A549 (cell line): ENCODE data around the gene ZBTB46. TPM values are rescaled to one million over a fixed set of nuclear protein-coding genes. Genes with fewer than 3 reads are reported as not detected.

Source experiments
- ATAC-seq, 2 experiments: fragments of 200-7000 bp in 1 of 2; fragments of >200 bp in 1 of 2; cut with Nextera tagmentation in 1 of 2; cut with Tn5 transposase in 1 of 2; 3 replicates each; pipeline versions ENCODE4 v1.8.0 to v1.9.1; 2018 to 2020; ENCODE audit warnings: mild to moderate bottlenecking in 1 of 2, moderate library complexity in 1 of 2
- CTCF ChIA-PET: fragments of 300-600 bp; sonication (Branson Sonifier 250); formaldehyde crosslinking; extraction: SDS; loops from one replicate; lab custom pipeline; 2021; ENCODE audit warnings: antibody characterized with exemption, inconsistent platforms; lab: Yijun Ruan, JAX
- POLR2A ChIA-PET: fragments of 350-600 bp; formaldehyde crosslinking; extraction: SDS; loops from one replicate; lab custom pipeline; 2021; ENCODE audit warnings: antibody characterized with exemption, inconsistent platforms; lab: Yijun Ruan, JAX
- DNase-seq, 2 experiments: peaks; one replicate each; pipeline versions ENCODE4 v3.0.0 to v3.0.0-alpha.2; 2011 to 2016; ENCODE audit warnings: low read depth in 1 of 2, low spot score in 1 of 2
- FAIRE-seq: peaks from 2 replicates; lab custom pipeline; 2011; peaks lifted over from hg19 to GRCh38; lab: Jason Lieb, UNC
- H3K27ac ChIP-seq, 2 experiments: fragments of >200 bp; sonication (Bioruptor Twin); formaldehyde crosslinking; 3 replicates each; pipeline ENCODE4 v1.5.1; 2016 to 2017
- H3K4me1 ChIP-seq: fragments of >200 bp; sonication (Bioruptor Twin); formaldehyde crosslinking; 3 replicates; pipeline ENCODE4 v1.6.1; 2016
- H3K4me2 ChIP-seq: fragments of >200 bp; sonication (Bioruptor Twin); formaldehyde crosslinking; 3 replicates; pipeline ENCODE4 v1.6.1; 2016
- H3K4me3 ChIP-seq: fragments of >200 bp; sonication (Bioruptor Twin); formaldehyde crosslinking; 3 replicates; pipeline ENCODE4 v1.5.1; 2016
- H3K9me3 ChIP-seq: fragments of >200 bp; sonication (Bioruptor Twin); formaldehyde crosslinking; 3 replicates; pipeline ENCODE4 v1.6.1; 2016
- BHLHE40 ChIP-seq: IDR thresholded peaks from 2 replicates; pipeline ENCODE4 v1.6.1; 2012; ENCODE audit warnings: low read depth, low read length, inconsistent platforms
- CHD2 ChIP-seq: fragments of 150-350 bp; IDR thresholded peaks from 2 replicates; pipeline ENCODE4 v1.6.1; 2014; ENCODE audit warnings: low read length; ENCODE audit not compliant: partially characterized antibody
- CHD4 ChIP-seq: fragments of 200-600 bp; sonication (generic); IDR thresholded peaks from 2 replicates; pipeline ENCODE4 v1.6.1; 2016; ENCODE audit warnings: antibody characterized with exemption, mild to moderate bottlenecking, borderline replicate concordance
- EHF ChIP-seq: fragments of 250-450 bp; sonication (Bioruptor Pico); IDR thresholded peaks from 2 replicates; pipeline ENCODE4 v1.5.0; 2020; ENCODE audit warnings: mild to moderate bottlenecking
- ESRRA ChIP-seq: fragments of 150-350 bp; IDR thresholded peaks from 2 replicates; pipeline ENCODE4 v1.6.1; 2014; ENCODE audit warnings: mild to moderate bottlenecking, low read length, borderline replicate concordance
- FOSB ChIP-seq: fragments of 250-450 bp; sonication (Bioruptor Pico); IDR thresholded peaks from 2 replicates; pipeline ENCODE4 v1.5.0; 2020; ENCODE audit warnings: mild to moderate bottlenecking, moderate library complexity
- FOSL2 ChIP-seq, 2 experiments: fragments of 450-650 bp in 1 of 2; fragments of >200 bp in 1 of 2; sonication (Bioruptor Twin) in 1 of 2; formaldehyde crosslinking; IDR thresholded peaks; 2 replicates each; pipeline versions ENCODE4 v1.5.0 to v1.6.1; 2016 to 2020; ENCODE audit warnings: mild to moderate bottlenecking in 1 of 2, moderate library complexity in 1 of 2
- FOXS1 ChIP-seq: fragments of 250-450 bp; sonication (Bioruptor Pico); IDR thresholded peaks from 2 replicates; pipeline ENCODE4 v1.5.0; 2020; ENCODE audit warnings: mild to moderate bottlenecking, moderate library complexity
- GATA3 ChIP-seq: IDR thresholded peaks from 2 replicates; pipeline ENCODE4 v1.6.1; 2012; ENCODE audit warnings: borderline replicate concordance
- HEYL ChIP-seq: fragments of 250-450 bp; sonication (Bioruptor Pico); IDR thresholded peaks from 2 replicates; pipeline ENCODE4 v1.8.0; 2021; ENCODE audit warnings: mild to moderate bottlenecking, moderate library complexity
- JUN ChIP-seq, 2 experiments: fragments of >200 bp; sonication (Bioruptor Twin); formaldehyde crosslinking; IDR thresholded peaks; 2 replicates in 1 of 2; 3 replicates in 1 of 2; pipeline ENCODE4 v1.6.1; 2016 to 2017
- JUNB ChIP-seq: fragments of >200 bp; sonication (Bioruptor Twin); formaldehyde crosslinking; IDR thresholded peaks from 2 replicates; pipeline ENCODE4 v1.6.1; 2016
- NFE2L2 ChIP-seq: fragments of 150-350 bp; conservative IDR thresholded peaks from 2 replicates; pipeline ENCODE4 v1.6.1; 2014; ENCODE audit warnings: low read length
- RAD21 ChIP-seq, 2 experiments: fragments of >200 bp in 1 of 2; sonication (Bioruptor Twin) in 1 of 2; formaldehyde crosslinking in 1 of 2; IDR thresholded peaks in 1 of 2; conservative IDR thresholded peaks in 1 of 2; 2 replicates in 1 of 2; 3 replicates in 1 of 2; pipeline ENCODE4 v1.6.1; 2012 to 2018; ENCODE audit warnings: inconsistent platforms in 1 of 2
- RARB ChIP-seq: fragments of 250-450 bp; sonication (Bioruptor Pico); IDR thresholded peaks from 2 replicates; pipeline ENCODE4 v1.8.0; 2021; ENCODE audit warnings: mild to moderate bottlenecking, moderate library complexity
- RFX5 ChIP-seq: fragments of 450-650 bp; IDR thresholded peaks from 2 replicates; pipeline ENCODE4 v1.7.1; 2014; ENCODE audit warnings: antibody characterized with exemption, mild to moderate bottlenecking, moderate library complexity
- TP53 ChIP-seq: fragments of 250-450 bp; sonication (Bioruptor Pico); IDR thresholded peaks from 2 replicates; pipeline ENCODE4 v1.5.0; 2021; ENCODE audit warnings: mild to moderate bottlenecking, moderate library complexity
- ZNF302 ChIP-seq: fragments of 250-450 bp; sonication (Bioruptor Pico); IDR thresholded peaks from 2 replicates; pipeline ENCODE4 v1.9.0; 2021; ENCODE audit warnings: inconsistent platforms, mild to moderate bottlenecking, moderate library complexity
- ZSCAN20 ChIP-seq: fragments of 250-450 bp; sonication (Bioruptor Pico); IDR thresholded peaks from 2 replicates; pipeline ENCODE4 v1.8.0; 2022; ENCODE audit warnings: mild to moderate bottlenecking, moderate library complexity
- WGBS: methylation state at CpG from one replicate; pipeline ENCODE4 v1.1.6; 2017; ENCODE audit errors: missing lambda C conversion rate; 5-methylcytosine and 5-hydroxymethylcytosine counted together
- polyA plus RNA-seq, 4 experiments: library from polyadenylated mRNA; depleted of rRNA in 3 of 4; stranded (reverse); fragments of >200 nt; fragmentation: RNase III in 1 of 4; extraction: RNeasy Plus Mini Kit Qiagen cat#74134 plus additional on column Dnase treatment in 1 of 4; gene quantifications; 2 replicates in 3 of 4; 3 replicates in 1 of 4; pipeline ENCODE4 v1.2.3, GENCODE V29; 2011 to 2017
- TF ChIP-seq, protein P1 (sequence below): fragments of 250-450 bp; sonication (Bioruptor Pico); IDR thresholded peaks from 2 replicates; pipeline ENCODE4 v1.5.0; 2020; ENCODE audit warnings: low read depth, mild to moderate bottlenecking, moderate library complexity
- TF ChIP-seq, protein P2 (sequence below): fragments of >200 bp; sonication (Bioruptor Twin); formaldehyde crosslinking; IDR thresholded peaks from 3 replicates; pipeline ENCODE4 v1.6.1; 2016
- TF ChIP-seq, protein P3 (sequence below): fragments of >200 bp; sonication (Bioruptor Twin); formaldehyde crosslinking; IDR thresholded peaks from 3 replicates; pipeline ENCODE4 v1.5.1; 2016

ZBTB46 gene
- polyA plus RNA-seq, 2 of the 4 experiments (the other 2 are of a cell fraction), result 0.17 to 0.43 TPM

DNA sequence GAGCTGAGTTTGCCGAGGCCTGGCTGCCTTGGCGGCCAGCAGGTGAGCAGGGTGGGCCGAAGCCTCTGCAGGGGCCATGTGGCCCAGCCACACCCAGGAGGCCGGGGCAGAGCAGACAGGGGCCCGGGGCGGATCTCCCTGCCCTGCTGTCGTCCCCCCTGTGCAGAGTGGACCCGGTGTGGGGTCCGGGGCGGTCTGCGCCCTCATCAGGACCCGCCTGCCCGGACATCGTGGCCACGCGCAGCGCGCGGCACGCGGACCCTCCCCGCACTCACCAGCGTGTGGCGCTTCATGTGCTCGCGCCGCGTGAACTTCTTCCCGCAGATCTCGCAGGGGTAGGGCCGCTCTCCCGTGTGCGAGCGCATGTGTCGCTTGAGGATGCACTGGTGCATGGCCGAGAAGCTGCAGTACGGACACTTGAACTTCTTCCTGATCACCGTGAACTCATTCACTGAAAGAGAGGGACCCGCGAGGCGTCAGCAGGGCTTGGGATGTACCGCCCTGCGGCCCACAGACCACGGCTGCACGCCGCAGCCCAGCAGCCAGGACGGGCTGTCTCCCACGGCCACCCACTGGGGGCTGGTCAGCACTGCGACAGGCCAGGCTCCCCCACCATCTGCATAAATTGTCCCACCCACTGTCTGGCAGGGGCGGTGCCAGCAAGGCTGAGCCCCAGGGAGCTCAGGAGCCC, 78.5 kb downstream of the ZBTB46 start:
- WGBS, result 91% methylated on average over 44 of the region's 50 CpGs
- FAIRE-seq (no peak), DNase-seq (no peak), ATAC-seq (peak in 1 of 2 experiments; percentile 39; a peak in 3 of 6 replicates)
- POLR2A ChIA-PET, result no interaction called here
- CTCF ChIA-PET, result interaction anchor here (1.9 to 3.9 kb wide), 2 partner anchors 11 to 24 kb away, joined by 5 to 12 read pairs; no protein-coding TSS in a partner anchor
- H3K4me2 ChIP-seq, result no peak overlapping the region
- H3K9me3 ChIP-seq, result no peaks in the 10 kb centered on the region
- H3K4me3 ChIP-seq, result no peak overlapping the region
- H3K4me1 ChIP-seq, result no peaks in the 10 kb centered on the region
- TF ChIP-seq FOSL2 (IDR thresholded peaks at IDR 0.05), result no peak
- TF ChIP-seq FOSL2 (CRISPR knock-in tag; IDR thresholded peaks at IDR 0.05), result no peak
- no peak for TF ChIP-seq FOSB (CRISPR knock-in tag)
- TF ChIP-seq, protein P1, sequence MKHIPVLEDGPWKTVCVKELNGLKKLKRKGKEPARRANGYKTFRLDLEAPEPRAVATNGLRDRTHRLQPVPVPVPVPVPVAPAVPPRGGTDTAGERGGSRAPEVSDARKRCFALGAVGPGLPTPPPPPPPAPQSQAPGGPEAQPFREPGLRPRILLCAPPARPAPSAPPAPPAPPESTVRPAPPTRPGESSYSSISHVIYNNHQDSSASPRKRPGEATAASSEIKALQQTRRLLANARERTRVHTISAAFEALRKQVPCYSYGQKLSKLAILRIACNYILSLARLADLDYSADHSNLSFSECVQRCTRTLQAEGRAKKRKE (CRISPR knock-in tag), result no peak
- TF ChIP-seq ESRRA, result no peak
- TF ChIP-seq GATA3, result no peak
- no peak overlapping the region for H3K27ac ChIP-seq

DNA sequence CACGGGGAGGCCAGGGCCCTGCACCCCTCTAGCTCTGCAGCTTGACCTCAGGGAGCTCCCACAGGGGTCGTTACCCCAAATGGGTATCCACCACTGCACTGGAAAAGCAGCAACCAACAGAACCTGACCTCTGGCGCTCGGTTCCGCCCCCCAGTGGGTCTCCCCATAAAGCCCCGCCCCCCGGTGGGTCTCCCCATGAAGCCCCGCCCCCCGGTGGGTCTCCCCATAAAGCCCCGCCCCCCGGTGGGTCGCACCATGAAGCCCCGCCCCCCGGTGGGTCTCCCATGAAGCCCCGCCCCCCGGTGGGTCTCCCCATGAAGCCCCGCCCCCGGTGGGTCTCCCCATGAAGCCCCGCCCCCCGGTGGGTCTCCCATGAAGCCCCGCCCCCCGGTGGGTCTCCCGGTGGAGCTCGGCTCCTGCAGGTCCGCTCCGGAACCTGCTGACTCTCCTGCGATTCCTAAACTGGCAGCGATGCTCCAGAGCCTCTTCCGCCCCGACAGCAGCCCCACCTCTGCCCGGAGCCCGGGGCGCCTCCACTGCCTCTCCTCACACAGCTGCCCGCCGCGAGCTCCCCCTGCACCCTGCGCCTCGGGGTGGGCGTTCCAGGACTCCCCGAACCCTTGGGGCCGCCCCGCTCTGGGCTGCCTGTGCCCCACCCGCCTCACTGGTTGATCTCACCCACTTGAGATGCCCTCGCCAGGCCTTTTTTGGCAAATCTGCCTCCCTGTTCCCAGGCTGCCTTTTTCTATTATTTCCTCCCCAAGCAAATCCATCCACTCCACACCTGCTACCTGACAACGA, 79.4 kb downstream of the ZBTB46 start:
- DNase-seq, result no peak
- no peak for FAIRE-seq
- TF ChIP-seq EHF (CRISPR knock-in tag) (no peak), FOSL2 (IDR thresholded peaks at IDR 0.05) (no peak), FOSL2 (CRISPR knock-in tag; IDR thresholded peaks at IDR 0.05) (no peak)
- Histone ChIP-seq H3K27ac (no peak overlapping the region), H3K9me3 (no peaks in the 10 kb centered on the region), H3K4me3 (no peak overlapping the region), H3K4me2 (no peak overlapping the region), H3K4me1 (no peaks in the 10 kb centered on the region)
- ChIA-PET POLR2A (interaction anchor here (1.0 kb wide), 1 partner anchor 11 kb away, joined by 3 read pairs; no protein-coding TSS in a partner anchor), CTCF (interaction anchor here (3.9 kb wide), 1 partner anchor 11 kb away, joined by 12 read pairs; no protein-coding TSS in a partner anchor)
- WGBS, result 77% methylated on average over 27 of the region's 45 CpGs
- ATAC-seq, result peak in 1 of 2 experiments; percentile 15; a peak in 2 of 6 replicates

DNA sequence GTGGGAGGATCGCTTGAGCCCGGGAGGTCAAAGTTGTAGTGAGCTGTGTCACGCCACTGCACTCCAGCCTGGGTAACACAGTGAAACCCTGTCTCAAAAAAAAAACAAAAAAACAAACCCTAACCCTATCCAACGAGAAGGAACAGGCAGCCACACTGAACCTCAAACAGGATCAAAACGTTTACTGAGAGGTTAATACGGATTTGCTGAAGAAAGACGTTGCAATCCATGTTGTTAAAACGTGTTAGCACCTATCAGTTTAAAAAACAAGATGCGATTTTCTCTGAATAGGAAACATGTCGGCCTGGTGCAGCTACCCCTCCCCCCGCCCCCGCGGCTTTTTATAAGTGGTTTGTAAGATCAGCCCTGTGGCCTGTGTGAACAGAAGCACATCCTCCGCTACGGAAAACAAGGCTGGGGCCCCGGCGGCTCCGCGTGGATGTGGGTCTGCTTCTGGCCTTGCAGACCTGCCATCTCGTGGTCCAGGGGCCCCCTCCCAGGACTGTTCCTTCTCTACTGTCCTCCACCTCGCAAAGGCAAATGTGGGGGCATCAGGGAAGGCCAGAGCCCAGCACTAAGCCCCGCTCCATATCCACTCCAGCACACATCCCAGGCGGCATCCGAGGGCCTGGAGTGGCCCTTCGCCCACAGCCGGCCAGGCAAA, 80.1 kb downstream of the ZBTB46 start:
- Histone ChIP-seq H3K9me3 (no peaks in the 10 kb centered on the region), H3K27ac (no peak overlapping the region), H3K4me3 (no peak overlapping the region), H3K4me2 (no peak overlapping the region), H3K4me1 (no peaks in the 10 kb centered on the region)
- POLR2A ChIA-PET, result interaction anchor here (1.0 to 1.8 kb wide), 3 partner anchors 10 to 114 kb away, joined by 3 to 7 read pairs (median 5); partner anchors contain the start of gene TPD52L2
- DNase-seq, result no peak
- CTCF ChIA-PET, result interaction anchor here (0.7 to 3.9 kb wide), 3 partner anchors 10 to 35 kb away, joined by 3 to 12 read pairs (median 3); no protein-coding TSS in a partner anchor
- TF ChIP-seq TP53 (CRISPR knock-in tag) (no peak), FOXS1 (CRISPR knock-in tag) (no peak), JUN (IDR thresholded peaks at IDR 0.05) (no peak), ZNF302 (CRISPR knock-in tag) (no peak), RAD21 (conservative IDR thresholded peaks at IDR 0.05 in 1 of 2, IDR thresholded peaks at IDR 0.05 in 1 of 2) (no peak), JUNB (no peak), ZSCAN20 (CRISPR knock-in tag) (no peak), CHD2 (no peak), NFE2L2 (no peak), CHD4 (no peak), GATA3 (no peak), RFX5 (no peak), RARB (CRISPR knock-in tag) (no peak), EHF (CRISPR knock-in tag) (no peak), BHLHE40 (no peak), HEYL (no peak)
- TF ChIP-seq, protein P2, sequence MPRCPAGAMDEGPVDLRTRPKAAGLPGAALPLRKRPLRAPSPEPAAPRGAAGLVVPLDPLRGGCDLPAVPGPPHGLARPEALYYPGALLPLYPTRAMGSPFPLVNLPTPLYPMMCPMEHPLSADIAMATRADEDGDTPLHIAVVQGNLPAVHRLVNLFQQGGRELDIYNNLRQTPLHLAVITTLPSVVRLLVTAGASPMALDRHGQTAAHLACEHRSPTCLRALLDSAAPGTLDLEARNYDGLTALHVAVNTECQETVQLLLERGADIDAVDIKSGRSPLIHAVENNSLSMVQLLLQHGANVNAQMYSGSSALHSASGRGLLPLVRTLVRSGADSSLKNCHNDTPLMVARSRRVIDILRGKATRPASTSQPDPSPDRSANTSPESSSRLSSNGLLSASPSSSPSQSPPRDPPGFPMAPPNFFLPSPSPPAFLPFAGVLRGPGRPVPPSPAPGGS, result no peak
- TF ChIP-seq, protein P3, sequence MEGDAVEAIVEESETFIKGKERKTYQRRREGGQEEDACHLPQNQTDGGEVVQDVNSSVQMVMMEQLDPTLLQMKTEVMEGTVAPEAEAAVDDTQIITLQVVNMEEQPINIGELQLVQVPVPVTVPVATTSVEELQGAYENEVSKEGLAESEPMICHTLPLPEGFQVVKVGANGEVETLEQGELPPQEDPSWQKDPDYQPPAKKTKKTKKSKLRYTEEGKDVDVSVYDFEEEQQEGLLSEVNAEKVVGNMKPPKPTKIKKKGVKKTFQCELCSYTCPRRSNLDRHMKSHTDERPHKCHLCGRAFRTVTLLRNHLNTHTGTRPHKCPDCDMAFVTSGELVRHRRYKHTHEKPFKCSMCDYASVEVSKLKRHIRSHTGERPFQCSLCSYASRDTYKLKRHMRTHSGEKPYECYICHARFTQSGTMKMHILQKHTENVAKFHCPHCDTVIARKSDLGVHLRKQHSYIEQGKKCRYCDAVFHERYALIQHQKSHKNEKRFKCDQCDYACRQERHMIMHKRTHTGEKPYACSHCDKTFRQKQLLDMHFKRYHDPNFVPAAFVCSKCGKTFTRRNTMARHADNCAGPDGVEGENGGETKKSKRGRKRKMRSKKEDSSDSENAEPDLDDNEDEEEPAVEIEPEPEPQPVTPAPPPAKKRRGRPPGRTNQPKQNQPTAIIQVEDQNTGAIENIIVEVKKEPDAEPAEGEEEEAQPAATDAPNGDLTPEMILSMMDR, result no peak
- ATAC-seq, result no peak
- FAIRE-seq, result no peak
- WGBS, result 81% methylated on average over 25 of the region's 26 CpGs
